PC-9 (cell line): ENCODE measurements around the gene TMEM125.

Source experiments
- CTCF ChIP-seq: fragments of 200-600 bp; sonication (generic); conservative IDR thresholded peaks from 2 replicates; pipeline ENCODE4 v1.6.1; 2017; ENCODE audit warnings: mixed run types, antibody characterized with exemption, mild to moderate bottlenecking, moderate library complexity
- EZH2 ChIP-seq: fragments of 200-600 bp; sonication (generic); IDR thresholded peaks from 2 replicates; pipeline ENCODE4 v1.8.0; 2017; ENCODE audit warnings: antibody characterized with exemption, low read depth

- TF ChIP-seq CTCF (no peak), EZH2 (no peak)
Observed at GRCh38 chr1:43220905-43221778, 48.6 kb upstream of the TMEM125 start.
